GM21786 (cell line): ENCODE measurements around the gene TMED5.
"Not testable (repeated sequence)": the region's sequence is repeated elsewhere in the genome, so short reads cannot be mapped to it uniquely, and the experiment has no call there.

Source experiments
- ATAC-seq: cut with Tn5 transposase; IDR thresholded peaks from one replicate; pipeline ENCODE4 v1.9.1; 2021; ENCODE audit not compliant: unreplicated experiment

The TMED5 gene

DNA sequence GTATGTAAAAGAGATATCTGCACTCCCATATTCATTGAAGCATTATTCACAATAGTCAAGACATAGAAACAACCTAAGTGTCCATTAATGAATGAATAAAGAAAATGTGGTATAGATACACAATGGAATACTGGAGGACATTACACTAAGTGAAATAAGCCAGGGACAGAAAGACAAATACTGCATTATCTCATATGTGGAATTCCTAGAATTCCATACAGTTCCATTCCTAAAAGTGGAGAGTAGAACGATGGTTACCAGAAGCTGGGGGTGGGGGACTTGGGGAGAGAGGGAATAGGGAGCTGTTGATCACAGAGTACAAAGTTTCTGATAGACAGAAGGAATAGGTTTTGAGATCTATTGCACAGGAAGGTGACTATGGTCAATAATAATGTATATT lies 7.4 kb downstream of the TMED5 start:
- ATAC-seq: no peak

DNA sequence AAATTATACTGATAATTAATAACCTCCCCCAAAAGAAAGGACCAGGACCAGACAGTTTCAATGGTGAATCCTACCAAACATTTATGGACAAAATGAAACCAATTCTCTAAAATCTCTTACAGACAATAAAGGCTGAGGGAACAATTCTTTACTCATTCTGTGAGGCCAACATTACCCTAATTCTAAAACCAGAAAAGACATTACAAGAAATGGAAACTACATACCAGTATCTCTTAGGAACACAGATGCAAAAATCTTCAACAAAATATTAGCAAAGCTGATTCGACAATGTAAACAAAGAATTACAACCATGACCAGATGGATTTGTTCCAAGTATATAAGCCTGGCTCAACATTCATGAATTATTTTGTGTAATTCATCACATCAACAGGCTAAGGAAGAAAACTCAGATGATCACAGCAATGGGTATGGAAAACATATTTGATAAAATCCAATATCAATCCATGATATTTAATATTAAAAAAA lies 8.6 kb downstream of the TMED5 start:
- no peak for ATAC-seq

GRCh38 chr1:93170141-93170678 lies 10.0 kb downstream of the TMED5 start:
- not testable (repeated sequence) for ATAC-seq

GRCh38 chr1:93167006-93167405 lies 13.2 kb downstream of the TMED5 start:
- ATAC-seq: no peak

DNA sequence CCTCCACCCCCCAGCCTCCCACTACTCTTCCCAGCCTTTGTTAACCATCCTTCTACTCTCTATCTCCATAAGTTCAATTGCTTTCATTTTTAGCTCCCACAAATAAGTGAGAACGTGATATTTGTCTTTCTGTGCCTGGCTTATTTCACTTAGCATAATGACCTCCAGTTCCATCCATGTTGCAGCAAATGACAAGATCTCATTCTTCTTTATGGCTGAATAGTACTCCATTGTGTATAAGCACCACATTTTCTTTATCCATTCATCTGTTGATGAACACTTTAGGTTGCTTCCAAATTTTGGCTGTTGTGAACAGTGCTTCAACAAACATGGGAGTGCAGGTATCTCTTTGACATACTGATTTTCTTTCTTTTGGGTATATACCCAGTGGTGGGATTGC lies 14.3 kb downstream of the TMED5 start:
- ATAC-seq: not testable (repeated sequence)

- ATAC-seq: no peak
Observed at GRCh38 chr1:93164816-93165215, 15.4 kb downstream of the TMED5 start.

DNA sequence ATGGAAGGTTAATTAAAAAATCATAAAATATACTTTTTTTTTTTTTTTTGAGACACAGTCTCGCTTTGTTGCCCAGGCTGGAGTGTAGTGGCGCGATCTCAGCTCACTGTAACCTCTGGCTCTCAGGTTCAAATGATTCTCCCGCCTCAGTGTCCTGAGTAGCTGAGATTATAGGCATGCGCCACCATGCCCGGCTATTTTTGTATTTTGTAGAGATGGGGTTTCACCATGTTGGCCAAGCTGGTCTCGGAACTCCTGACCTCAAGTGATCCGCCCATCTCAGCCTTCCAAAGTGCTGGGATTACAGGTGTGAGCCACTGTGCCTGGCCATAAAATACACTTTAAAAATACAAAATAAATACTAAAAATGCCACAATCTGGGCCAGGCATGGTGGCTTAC lies 16.9 kb downstream of the TMED5 start:
- not testable (repeated sequence) for ATAC-seq

GRCh38 chr1:93159337-93159736 lies 20.9 kb downstream of the TMED5 start:
- no peak for ATAC-seq

DNA sequence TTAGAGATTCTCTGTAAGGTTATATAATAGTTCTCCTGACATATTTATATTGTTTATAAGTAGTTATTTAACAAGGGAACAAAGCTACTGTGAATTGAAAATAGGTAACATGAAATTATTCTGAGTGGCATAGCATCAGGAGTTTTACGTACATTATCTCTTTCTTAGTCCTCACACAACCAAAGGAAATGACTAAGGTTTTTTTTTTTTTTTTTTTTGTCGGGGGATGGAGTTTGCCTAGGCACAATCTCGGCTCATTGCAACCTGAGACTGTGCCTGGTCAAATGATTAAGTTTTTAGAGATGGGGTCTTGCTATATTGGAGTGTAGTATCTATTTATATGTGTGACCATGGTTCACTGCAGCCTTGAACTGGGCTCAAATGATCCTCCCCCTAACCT lies 24.9 kb downstream of the TMED5 start:
- no peak for ATAC-seq

- ATAC-seq: no peak
Observed at GRCh38 chr1:93154898-93155297, 25.3 kb downstream of the TMED5 start.

- ATAC-seq: no peak
Observed at GRCh38 chr1:93152835-93153234, 27.4 kb downstream of the TMED5 start.

DNA sequence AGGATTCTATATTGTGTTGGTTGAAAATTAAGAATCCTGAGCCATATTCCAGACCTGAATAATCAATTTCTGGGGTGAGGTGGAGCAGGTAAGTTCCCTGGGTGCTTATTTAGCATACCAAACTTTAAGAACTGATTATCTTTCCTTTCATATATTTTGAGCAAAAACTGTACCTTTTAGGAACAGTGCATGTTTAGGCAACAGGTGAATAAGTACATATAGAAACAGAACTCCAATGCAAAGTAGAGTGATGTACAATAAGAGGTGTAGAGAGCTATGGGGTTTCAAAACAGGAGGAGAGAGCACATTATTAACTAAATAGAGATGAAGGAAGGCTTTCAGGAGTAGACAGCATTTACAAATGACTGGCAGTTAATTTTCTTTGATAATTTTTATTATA lies 28.7 kb downstream of the TMED5 start:
- ATAC-seq: no peak

GRCh38 chr1:93150729-93151128 lies 29.5 kb downstream of the TMED5 start:
- no peak for ATAC-seq

DNA sequence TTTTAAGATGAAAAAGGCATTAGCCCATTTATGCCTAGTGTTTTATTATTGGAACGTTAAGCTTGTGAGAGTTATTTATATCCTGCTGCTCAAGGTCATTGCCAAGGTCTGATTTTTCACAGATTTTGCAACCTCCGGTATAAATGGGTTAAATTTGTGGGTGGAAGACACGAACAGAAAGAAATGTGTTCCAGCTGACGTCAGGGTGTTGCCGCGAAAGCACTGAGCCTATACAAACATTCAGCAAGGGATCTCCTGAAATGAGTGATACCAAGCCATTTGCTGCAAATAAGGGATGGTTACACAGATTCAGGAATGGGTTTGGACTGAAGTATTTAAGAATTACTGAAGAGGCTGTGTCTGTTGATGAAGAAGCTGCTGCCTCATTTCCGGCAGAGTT lies 32.2 kb downstream of the TMED5 start:
- ATAC-seq: no peak

DNA sequence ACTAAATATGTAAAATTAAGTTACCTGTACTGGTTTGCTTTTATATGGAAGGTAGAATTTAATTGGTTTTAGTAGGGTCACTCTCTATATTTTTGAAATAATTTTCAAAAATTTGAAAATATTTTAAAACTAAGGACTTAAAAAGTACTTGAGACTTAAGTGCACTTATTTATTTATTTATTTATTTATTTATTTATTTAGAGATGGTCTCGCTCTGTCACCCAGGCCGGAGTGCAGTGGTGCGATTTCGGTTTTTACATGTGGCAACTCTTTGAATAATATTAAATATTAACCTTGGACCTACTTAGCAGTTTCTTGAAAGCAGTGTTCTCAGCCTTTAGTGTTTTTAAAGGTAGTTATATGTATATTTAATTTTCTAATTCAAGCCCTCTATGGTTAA lies 36.4 kb downstream of the TMED5 start:
- no peak for ATAC-seq

DNA sequence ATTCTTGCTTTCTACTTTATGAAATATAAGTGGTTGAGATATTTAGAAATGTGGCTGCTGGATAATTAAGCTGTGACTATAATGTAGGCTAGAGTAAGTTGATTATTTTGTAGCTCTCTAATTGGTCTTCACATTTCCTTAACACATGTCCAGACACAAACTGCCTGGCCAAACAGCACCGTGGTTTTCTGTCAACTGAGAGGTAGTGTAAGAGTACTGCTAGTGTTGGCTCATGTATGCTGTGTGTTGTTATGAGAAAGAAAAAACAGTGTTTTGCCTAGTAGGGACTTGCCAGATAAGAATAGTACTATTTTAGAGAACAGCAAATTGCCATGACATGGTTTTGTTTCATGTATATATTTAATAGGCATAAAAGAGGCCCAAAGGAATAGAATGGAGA lies 37.1 kb downstream of the TMED5 start:
- no peak for ATAC-seq

- ATAC-seq: no peak
Observed at GRCh38 chr1:93142161-93142560, 38.1 kb downstream of the TMED5 start.

- no peak for ATAC-seq
Observed at GRCh38 chr1:93140106-93140505, 40.1 kb downstream of the TMED5 start.

GRCh38 chr1:93137604-93138292 lies 42.5 kb downstream of the TMED5 start:
- ATAC-seq: no peak

GRCh38 chr1:93136445-93136844 lies 43.8 kb downstream of the TMED5 start:
- no peak for ATAC-seq

DNA sequence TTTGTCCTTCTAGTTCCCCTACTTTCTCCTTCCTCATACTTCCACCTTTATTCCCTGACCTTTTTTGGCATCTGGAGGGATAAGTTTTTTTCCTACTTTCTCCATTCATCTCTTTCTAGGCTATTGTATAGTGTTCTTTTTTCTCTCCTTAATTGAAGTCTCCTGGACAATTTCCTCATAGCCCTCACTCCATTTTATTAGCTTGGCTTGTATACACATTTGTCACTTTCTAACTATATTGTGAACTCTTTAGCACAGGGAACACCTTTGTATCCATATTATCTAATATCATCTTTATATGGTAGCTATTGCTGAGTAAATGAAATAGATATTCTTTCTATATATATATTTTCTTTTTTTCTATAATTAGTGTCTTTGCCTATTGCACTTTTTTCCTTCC lies 47.6 kb downstream of the TMED5 start:
- no peak for ATAC-seq

DNA sequence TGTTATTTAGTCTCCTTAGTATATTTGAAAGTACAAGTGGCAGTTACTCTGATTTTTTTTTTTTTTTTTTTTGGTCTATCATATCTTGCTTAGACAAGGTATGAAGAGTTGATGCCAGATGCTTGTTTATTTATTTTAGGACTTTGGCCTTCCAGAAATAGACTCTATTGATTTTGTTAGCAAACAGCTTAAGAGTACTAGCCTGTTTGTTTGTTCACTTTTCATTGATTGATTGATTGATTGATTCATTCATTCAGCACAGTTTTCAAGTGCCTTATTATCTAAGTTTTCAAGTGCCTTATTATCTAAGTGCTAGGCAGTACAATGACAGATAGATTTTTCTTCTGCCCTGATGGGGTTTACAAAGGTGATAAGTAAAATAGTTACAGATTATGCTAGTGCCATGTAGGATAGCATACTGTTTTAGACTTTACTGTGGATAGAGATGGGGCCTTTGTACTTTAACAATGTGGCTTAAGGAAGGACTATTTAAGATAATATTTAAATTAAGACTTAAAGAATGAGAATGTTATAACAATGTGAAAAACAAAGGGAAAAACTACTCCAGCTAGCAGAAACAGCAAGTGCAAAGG lies 50.6 kb downstream of the TMED5 start:
- no peak for ATAC-seq
